CD4-positive, alpha-beta T cell treated with Interleukin-15 for 4 hours (primary cell): ENCODE results near the gene TLE2.

ENCODE experiments used
- DNase-seq: peaks from one replicate; pipeline ENCODE4 v3.0.0-alpha.2; 2020; ENCODE audit warnings: low spot score

Gene TLE2

DNA sequence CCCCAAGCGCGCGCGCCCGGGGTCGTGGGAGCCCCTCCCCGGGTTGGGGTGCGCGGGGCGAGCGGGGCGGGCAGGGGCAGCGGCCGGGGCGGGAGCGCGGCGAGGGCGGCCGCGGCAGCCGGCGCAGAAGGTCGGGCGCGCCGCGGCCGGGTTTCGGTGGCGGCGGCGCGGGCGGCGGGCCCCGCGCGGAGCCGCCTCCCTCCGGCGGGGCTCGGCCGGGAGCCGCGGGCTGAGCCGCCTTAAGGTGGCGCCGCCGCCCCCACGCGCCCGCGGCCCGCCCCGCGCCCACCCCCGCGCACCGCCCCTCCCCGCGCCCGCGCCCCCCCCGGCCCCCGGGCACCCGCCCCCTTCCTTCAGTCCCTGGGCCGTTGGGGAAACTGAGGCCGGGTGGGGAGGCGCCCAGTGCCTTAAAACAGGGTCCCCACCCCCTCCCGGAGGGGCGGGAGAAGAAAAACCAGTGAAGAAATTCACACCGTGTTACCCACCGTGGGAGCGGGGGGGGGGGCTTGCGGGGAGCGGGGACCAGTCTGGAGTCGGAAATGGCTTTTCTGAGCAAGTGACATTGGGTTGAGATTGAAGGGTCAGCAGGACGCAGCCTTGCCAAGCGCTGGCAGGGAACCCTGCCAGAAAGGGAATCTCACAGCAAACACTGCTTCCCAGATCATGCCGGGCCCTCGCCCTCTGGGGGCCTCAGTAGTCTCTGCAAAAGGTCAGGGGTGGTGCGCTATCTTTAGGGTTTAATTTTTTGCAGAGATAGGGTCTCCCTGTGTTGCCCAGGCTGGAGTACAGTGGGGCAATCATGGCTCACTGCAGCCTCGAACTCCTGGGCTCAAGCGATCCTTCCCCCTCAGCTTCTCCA, at the start of gene TLE2:
Gene TLE2, minus strand, starts transcription at position 216 of the 859 bp plus-strand sequence. CDS start 376 bp downstream, outside the sequence.
- DNase-seq = no peak

DNA sequence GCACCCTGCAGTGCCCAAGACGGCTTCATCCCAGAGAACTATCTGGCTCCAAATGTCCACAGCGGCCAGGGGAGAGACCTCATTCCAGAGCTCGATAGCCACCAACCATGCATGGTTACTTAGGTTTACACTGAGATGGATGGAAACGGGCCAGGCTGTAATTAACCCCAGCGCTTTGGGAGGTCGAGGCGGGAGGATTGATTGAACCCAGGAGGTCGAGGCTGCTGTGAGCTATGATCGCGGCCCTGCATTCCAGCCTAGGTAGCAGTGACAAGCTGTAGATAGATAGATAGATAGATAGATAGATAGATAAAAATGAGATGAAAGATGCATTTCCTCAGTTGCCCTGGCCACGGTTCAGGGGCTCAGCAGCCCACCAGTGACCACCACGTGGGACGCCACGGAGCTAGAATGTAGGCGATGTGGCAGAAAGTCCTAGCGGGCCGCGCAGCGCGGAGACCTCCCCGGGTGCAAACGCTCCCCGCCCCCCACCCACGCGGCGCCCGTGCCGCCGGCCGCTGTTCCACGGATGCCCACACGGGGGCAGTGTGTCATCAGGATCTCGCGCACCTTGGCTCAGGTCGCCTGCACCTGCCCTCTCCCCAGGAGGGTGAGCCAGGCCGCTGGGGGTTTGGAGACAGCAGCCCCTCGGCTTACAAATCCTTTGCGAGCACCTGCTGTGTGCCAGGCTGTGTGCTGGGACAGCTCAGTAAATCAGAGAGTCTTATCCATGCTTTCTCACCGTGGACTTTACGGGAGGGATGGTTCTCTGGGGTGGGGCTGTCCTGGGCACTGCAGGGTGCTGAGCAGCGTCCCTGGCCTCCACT, 46.7 kb upstream of the TLE2 start:
- DNase-seq = peak; percentile 72

DNA sequence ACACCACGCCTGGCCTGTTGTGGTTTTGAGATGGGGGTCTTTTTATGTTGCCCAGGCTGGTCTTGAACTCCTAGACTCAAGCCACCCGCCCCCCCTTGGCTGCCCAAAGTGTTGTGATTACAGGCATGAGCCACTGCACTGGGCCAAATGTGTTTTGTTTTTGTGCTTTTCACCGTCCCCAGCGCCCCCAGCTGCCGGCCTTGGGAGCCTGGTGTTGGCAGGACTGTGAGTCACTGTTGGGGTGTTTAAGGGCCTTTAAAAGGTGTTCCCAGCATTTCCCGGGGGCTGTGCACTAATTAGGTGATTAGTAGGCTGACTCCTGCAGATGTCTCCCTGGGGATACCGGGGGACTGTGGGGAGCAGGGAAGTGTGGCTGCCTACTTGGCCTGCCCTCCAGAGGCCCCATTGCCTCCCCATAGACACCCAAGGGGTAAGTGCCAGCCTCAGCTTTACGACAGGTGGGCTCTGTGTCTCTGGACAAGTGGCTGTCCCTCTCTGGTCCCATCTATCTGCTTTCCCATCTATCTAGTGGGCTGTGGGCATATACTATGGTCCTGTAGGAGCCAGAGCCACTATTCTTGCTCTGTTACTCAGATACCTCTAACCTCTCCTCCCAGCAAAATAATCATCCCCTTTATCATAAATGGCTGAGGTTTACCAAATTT, 45.0 kb upstream of the TLE2 start:
- no peak for DNase-seq

DNA sequence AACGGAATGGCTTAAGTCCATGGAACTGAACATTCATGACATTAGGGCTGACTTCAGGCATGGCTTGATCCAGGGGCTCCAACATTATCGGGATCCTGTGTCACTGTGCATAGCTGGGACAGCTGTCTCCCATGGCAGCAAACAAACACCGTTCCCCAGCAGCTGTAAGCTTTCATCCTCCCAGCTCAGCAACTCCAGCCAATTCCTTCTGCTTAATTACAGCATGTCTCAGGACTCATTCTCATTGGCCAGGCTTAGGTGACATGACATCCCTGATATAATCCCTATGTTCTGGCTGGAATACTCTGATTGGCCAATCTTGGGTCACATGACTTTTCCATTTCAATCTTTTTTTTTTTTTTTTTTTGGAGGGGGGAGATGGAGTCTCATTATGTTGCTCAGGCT, 44.1 kb upstream of the TLE2 start:
- no peak for DNase-seq

DNA sequence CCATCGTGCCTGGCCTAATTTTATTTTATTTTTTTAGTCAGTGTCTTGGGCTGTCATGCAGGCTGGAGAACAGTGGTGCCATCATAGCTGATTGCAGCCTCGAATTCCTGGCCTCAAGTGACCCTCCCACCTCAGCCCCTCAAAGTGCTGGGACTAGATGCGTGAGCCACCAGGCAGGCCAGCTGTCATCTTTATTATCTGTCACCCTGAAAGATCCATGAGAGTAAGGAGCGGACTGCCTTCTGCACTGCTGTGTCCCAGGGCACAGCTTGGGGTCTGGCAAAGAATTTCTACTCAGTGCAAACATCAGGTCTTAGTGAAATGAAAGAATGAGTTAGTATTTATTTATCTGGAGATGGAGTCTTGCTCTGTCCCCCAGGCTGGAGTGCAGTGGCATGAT, 42.7 kb upstream of the TLE2 start:
- DNase-seq = no peak

DNA sequence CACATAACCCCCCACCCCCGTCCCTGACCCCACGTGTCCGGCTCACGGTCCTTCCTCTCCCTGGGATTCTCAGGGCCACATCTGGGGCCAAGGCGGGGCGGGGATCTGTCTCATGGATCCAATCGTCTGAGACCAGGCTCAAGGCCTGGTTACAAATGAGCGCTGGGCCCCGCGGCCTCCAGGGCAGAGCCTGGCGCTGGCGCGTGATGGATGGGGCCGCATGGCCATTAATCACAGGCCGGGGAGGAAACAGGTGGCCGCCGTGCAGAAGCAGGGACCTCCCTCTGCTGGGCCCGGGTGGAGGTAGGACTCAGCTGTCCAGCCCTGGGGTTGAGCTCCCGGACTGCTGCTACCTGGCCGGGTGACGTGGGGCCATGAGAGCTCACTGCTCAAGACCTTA, 39.0 kb upstream of the TLE2 start:
- no peak for DNase-seq

DNA sequence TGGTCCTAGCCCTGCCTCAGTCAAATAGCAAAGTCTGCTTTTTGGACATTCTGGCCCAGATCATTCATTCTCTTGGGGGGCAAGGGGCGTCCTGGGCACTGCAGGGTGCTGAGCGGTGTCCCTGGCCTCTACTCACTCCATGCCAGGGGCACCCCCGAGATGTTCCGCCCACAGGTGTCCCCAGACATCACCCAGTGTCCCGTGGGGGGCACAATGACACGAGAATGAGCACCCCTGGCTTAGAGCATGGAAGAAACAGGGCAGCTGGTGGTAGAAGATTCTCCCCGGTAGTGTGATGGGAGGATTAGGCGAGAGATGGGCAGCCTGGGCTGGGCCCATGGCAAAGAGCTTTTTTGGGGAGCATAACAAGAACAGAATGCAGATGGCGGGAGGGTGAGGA, 38.5 kb upstream of the TLE2 start:
- no peak for DNase-seq

DNA sequence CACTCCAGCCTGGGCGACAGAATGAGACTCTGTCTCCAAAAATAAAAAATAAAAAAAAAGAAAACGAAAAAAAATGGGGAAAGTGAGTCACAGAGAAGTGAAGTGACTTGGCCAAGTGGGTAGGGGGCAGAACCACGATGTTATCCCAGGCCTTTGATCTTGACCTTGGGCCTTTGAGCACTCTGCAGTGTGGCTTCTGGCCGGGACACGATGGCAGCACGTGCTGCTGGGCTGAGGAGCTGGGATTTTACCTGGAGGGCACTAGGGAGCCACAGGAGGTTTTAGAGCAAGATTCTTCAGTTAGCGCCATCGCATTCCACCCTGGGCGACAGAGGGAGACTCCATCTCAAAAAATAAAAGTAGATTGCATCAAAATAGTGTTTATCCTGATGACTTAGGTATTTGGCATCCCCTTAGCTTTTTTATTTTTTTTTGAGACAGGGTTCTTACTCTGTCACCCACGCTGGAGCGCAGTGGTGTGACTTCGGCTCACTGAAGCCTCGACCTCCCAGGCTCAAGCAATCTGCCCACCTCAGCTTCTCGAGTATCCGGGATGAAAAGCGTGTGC, 37.5 kb upstream of the TLE2 start:
- no peak for DNase-seq

DNA sequence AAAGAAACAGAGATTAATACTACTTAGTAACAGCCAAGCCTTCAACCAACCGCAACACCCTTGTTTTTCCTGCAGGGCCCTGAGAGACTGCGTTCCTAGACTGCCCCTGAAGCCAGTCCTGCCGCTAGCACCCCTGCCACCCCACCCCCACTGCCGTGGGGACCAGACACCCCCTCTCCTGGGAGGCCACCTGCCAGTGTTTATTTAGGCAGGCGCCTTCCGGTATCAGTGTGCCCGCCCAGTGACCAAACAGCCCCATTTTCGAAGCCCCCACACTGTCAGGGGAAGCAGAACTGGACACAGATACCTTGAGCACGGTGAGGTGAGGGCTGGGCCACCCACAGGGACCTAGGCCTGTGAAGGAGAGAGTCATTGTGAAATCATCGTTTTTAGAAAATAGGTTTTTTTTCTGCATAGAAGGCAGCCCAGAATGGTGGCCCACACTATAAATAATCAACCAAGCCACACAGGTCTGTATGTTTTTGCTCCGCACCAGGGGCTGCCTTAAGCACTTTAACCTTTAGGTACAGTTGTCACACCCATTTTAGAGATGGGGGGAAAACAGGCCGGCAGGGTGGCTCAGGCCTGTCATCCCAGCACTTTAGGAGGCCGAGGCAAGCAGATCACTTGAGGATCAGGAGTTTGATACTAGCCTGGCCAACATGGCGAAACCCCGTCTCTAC, 36.7 kb upstream of the TLE2 start:
- DNase-seq = no peak

DNA sequence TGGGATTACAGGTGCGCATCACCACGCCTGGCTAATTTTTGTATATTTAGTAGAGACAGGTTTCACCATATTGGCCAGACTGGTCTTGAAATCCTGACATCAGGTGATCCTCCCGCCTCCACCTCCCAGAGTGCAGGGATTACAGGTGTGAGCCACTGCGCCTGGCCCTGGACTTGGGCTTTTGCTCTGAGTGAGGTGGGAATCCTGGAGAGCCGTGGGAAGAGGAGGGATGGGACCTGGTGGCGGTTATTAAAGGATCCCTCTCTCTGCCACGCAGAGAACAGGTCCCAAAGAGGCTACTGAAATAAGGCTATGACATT, 34.9 kb upstream of the TLE2 start:
- no peak for DNase-seq

DNA sequence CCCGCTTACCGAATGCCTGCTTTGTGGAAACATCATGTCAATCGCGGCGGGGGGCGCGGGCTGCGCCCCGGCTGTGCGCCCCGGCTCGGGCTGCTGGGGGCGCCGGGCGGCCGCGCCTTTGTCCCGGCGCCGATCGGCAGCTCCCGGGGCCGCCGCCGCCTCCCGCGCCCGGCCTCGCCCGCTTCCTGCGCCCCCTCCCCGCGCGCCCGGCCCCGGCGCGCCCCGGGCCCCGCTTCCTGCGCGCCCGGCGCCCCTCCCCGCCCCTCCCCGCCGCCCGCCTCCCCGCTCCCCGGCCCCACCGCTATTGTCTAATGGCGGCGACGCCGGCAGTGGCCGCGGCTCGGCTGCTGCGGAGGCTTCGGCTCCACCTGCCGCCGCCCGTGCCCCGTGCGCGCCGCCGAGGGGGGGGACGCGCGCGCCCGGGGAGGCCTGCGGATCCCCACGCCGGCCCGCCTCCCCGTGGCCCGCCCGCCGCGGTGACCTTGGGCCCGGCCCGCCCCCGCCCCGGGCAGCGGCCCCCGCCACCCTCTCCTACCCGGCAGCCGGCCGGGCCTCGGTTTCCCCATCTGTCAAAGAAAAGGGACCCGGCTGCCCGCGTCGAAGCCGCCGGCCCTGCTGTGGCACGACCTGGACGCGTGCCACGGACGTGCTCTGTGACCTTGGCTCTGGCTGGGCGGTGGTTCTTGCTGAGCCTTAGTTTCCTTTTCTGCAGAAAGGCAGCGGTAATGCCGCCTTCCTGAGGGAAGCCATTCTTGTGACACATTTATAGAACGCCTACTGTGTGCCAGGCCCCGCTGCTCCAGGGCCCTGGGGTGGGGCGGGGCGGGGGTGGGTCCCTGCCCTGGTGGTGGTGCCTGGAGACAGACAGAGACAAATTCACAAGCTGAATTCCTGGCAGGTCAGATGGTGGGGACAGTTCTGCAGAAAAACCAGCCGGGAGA, 33.4 kb upstream of the TLE2 start, which contains the start of gene TLE5:
Gene TLE5, minus strand, starts transcription at position 331 of the 941 bp plus-strand sequence. Its CDS starts 295 bp downstream, at position 36.
- peak; percentile 76 for DNase-seq

DNA sequence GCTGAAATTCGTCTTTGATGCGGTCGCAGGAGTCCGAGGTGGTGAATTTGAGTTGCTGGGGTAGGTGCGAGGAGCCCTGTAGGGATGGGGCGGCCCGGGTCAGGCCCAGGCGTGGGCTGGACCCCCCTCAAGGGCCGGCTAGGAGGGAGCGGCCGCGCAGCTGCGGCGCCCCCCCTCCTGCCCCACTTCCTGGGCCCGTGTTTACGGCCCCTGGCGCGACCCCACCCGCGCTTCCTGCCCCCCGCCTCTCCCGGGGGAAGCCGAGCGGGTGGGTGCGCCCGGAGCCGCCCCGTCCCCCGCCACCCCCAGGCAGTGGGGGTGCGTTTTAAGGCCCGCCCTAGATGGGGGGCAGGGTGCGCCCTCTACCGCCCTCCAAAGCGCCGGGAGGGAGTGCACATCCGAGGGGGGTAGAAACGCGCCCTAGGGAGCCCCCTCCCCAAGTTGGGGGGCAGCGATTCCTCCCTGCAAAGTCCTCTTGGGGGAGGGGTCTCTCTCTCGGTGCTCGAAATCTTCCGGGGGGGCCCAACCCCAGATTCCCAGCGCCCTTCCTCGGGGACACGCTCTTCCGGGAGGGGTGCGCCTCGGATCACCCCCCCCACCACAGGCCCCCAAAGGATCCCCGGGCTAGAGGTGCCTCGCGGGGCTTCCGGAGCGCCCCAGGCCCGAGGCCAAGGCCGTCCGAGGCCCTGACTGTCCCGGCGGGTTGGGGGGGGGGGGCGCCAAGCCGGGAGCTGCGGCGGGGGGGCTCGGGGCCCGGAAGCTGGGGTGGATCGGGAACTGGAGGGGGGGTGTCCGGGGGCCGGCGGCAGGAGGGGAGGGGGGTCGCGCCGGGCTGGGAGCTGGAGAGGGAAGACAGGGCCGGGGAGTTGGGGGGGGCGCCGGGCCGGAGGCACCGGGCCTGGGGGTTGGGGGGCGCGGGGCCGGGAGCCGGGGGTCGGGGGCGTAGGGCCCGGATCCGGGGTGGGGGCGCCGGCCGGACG, 32.4 kb upstream of the TLE2 start:
- peak; percentile 81 for DNase-seq

DNA sequence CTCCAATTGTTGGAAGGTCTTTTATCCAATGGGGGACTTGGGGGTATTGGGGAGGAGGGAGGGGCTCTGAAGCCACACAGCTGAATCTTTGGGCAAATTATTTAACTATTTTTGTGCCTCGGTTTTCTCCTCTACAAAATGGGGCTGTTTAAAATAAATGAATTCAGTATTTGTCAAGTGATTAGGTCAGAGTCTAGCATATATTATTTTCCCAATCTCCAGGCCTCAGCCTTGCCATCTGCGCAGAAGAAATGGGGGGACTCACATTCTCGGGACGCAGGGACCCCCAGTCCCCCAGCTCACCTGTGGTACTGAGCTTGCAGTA, 31.7 kb upstream of the TLE2 start:
- DNase-seq = no peak

DNA sequence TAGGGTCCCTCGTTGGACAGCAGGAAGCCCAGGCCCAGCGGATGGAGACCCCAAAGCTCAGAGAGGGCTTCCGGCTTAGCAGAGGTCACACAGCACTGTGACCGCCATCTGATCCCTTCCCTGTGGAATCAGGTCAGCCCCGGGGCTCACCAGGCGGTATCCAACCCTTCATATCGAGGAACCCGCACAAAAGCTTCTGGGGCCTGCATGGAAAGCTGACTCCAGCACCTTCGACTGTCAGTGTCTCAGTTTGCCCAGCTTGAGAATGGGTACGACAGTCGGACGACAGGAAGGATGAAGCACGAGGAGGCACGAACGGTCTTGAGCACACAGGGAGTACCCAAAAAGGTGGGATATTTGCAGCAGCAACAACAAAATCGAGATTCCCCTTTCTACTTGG, 30.6 kb upstream of the TLE2 start:
- no peak for DNase-seq

DNA sequence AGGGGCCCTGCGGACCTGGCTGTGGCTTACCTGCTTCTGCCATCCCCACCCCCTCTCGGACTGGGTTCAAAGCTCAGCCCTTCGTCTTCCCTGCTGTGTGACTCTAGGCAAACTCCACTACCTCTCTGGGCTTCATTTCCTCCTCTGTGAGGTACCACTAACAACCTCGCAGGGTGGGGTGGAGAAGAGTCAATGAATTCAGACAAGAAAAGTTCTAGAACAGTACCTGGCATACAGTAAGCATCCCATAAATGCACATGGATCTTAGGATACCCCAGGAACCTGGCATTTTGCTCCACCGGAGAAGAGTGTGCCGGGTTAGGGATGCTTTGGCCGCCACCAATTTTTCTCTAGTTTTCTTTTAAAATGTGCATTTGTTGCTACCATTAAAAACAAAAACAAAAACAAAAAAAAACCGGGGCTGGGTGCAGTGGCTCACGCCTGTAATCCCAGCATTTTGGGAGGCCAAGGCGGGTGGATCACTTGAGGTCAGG, 29.8 kb upstream of the TLE2 start:
- DNase-seq = no peak

DNA sequence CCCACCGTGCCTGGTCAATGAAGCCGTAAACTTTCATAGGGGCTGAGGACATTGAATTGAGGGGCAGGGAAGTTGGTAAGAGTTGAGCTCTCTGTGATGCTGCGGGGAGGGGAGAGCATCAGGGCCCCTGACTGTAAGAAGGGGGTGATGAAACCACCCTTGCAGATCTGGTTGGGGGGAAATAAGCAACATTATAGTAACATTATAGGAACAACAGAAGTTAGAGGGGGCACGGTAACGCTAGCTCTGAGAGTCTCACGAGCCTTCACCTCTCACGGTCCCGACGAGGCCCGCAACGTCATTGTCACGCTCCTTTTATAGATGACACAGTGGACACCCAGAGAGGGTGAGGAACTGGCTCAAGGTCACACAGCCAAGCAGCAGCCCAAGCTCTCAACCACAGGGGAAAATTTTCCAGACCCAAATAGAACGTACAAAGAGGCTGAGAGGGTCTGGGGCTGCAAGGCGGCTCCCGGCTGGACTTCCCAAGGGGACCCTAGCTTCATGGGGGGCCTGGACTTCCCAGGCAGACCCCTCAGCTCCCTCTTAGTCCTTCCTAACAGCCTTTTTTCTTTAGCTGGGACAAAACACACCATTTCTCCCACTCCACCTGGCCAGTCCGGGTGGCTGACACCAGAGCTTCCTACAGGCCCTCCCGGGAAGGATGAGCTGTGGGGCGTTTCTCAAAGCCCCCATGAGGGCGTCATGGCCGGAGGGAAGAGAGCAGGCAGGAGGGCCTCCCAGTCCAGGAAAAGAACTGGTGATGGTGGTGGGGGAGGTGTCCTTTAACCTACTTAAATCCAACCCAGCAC, 29.1 kb upstream of the TLE2 start:
- DNase-seq = no peak

DNA sequence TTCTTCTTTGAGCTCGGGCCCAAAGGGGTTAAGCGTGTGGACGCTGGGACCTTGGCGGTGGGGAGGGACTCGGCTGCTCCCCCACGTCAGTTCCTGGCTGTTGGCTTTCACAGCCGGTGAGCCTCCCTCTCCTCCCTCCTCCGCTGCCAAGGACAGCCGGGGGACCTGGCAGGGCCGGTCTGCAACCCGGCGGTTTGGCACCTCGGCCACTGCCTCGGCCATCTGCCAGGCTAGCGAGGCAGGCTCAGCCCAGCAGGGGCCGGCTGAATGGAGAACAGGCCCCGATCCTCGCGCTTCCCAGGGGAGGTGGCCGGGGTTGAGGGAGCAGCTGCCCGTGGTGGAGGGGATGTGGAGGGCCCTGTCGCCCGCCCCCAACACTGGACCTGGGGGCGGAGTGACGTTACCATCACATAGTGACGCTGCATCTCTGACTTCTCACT, 28.2 kb upstream of the TLE2 start:
- DNase-seq = no peak

DNA sequence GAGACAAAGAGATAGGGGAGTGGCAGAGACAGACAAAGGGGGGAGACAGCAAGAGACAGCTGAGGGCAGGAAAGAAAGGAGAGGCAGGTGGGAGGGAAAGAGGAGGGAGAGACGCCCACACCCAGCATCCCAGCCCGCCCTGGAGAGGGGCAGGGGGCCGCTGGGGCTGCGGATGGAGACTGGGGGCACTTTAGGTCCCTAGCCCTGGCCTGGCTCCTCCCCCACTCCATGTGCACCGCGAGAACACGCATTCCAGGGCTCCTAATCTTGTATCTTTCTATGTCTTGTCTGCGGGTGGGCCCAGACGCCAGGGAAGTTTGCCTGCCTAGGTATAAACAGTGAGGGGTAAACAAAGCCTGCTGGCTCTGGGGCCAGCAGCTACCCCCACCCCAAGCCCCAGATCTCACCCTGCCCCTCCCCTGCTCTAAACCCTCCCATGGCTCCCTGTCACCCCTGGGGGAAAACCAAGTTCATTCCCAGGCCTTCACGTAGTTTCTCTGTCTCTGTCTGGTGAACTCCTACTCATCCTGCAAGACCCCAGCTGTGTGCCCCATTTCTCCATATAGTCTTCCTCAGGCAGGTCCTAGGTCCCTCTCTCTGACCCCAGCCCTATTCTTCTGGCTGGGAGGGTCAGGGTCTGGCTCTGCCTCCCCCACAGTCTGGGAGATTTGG, 27.5 kb upstream of the TLE2 start:
- no peak for DNase-seq
